GM18868 (cell line): Measurements from ENCODE around the gene TNFRSF21.

Experiments used
- ATAC-seq: cut with Tn5 transposase; IDR thresholded peaks from one replicate; pipeline ENCODE4 v1.9.1; 2021; ENCODE audit warnings: mild to moderate bottlenecking, moderate library complexity; ENCODE audit not compliant: unreplicated experiment

The TNFRSF21 gene

DNA sequence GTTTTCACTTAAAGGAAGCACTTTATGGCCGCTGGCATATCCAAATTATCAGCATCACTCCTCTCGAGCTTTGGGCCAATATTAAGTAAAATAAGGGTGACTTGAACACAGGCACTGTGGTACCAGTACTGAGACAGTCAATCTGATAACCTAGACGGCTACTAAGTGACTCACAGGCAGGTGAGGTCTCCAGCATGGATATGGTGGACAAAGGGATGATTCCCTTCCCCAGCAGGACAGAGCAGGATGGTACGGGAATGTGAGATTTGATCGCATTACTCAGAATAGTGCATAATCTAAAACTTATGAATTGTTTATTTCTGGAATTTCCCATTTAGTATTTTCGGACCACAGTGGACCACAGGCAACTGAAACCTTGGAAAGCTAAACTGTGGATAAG, 55.7 kb downstream of the TNFRSF21 start:
- ATAC-seq, result no peak

GRCh38 chr6:47253136-47253535, 56.6 kb downstream of the TNFRSF21 start:
- ATAC-seq, result no peak

DNA sequence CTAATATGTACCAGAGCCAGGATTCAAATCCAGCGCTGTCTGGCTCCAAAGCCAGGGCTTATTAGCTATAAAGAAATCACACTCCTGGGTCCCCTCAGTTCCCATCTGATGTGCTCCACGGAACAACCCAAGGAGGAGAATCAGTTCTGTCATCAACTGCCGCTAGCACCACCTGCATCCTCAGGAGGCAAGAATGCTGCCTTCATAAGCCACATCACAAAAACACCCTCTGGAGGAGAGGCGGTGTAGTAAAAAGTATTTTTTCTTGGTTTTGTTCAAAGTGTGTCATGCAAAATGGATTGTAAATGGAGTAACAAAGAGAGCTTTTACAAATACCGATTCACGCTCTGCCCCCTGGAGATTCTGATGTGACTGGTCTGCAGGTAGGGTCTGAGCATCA, 57.1 kb downstream of the TNFRSF21 start:
- no peak for ATAC-seq

GRCh38 chr6:47251396-47251795, 58.3 kb downstream of the TNFRSF21 start:
- ATAC-seq, result no peak

- ATAC-seq, result no peak
These were observed 59.4 kb downstream of the TNFRSF21 start for GRCh38 chr6:47250302-47250701.

- no peak for ATAC-seq
These were observed 61.3 kb downstream of the TNFRSF21 start for GRCh38 chr6:47248446-47248845.

DNA sequence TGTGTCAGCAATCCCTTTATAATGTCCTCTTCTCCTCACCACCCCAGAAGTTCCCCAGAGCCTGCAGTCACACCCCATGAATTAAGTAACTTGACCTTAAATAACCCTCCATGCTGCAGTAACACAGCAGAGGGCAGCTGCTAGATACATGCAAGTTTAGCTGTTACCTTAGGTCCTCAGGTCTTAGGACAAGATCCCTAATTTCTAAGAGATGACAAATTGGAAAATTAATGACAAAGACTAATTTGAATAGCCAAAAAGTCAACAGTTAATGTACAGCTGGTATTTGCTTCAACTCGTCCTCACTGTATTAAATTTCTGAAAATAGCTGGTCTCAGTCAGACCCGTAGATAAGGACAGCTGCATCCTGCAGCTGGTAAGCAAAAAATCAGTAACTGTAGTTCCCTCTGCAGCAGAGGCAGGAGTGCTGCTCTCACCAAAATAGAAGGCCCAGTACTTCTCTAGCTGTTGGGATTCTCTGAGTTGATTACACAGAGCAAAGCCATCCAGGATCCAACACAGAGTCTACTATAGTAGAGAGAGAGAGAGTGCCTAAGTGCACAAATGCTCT, 62.4 kb downstream of the TNFRSF21 start:
- ATAC-seq, result peak; percentile 23

DNA sequence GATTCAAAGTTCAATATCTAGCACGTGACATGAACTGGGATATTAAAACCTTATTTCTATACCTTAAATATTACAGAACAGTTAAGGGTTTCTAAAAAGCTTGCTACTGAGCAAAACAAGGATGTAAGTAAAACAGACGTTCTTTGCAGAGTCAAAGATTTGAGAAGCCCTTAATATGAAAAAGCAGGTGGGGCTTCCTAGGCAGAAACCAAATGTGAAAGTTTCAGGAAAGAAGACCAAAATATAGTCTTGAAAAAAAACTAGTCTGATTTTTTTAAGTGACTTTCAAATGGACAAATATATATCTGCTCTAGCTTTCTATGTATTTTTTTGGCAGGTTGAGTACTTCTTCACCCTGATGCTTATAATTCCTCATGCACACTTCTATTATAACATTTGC, 63.2 kb downstream of the TNFRSF21 start:
- ATAC-seq, result no peak

GRCh38 chr6:47245745-47246371, 63.8 kb downstream of the TNFRSF21 start:
- ATAC-seq, result no peak

- peak; percentile 98 for ATAC-seq
These were observed 67.0 kb downstream of the TNFRSF21 start for GRCh38 chr6:47242483-47243386.

DNA sequence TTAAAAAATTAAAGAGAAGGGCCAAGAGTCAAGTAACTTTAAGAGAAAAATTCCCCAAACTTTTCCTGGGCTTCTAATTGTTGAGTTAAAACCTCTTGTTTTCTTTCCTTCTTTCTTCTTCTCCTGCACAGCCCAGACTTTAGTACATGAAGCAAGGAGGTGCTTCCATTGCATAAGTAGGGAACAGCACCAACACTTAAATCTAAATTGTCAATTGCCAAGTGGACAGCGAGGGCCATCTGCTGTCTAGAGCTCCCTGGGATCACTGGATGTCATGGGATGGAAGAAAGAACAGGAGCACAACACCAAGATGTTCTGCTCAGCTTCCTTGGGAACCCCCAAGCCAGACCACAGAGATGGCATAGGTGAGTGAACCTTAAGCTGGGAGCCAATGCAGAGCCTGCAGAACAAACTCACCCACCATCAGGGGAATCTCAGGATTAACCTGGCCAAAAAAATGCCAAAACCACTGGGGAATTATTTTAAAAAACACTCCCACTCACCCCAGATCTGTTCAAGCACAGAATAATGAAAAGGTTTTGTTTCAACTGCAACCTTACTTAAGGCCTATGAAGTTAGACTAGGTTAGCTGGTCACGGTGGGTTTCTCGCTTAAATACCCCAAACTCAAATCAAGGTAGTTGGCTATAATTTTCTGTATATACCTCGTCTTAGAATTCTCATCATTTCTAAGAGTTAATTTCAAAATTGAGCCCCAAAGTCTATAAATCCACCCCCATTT, 67.8 kb downstream of the TNFRSF21 start:
- no peak for ATAC-seq

DNA sequence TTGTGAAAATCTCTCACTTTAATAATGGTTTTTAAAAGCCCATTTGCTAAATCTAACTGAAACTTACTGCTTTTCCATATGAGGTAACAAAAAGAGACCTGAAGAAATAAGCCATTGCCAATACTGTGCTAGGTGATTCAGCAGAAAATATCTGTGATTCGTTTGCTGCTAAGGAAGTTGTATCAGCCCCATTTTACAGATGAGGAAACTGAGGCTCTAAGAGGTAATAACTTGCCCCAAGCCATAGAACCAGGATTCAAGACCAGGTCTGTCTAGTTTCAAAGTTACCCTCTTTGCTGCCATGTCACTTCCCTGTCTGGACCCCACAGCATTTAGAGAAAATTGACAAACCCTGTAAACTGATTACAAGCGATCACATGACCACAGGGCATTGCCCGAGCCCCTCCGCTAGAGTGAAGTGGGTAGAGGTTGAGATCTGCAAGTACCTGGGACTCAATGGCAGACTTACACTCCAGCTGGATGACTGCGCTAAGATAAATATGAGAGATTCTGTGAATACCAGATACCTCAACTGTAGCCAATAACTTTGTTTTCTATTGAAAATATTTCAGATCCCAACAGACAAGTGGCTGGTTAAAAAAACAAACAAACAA, 69.3 kb downstream of the TNFRSF21 start:
- no peak for ATAC-seq

GRCh38 chr6:47239546-47239945, 70.2 kb downstream of the TNFRSF21 start:
- no peak for ATAC-seq

DNA sequence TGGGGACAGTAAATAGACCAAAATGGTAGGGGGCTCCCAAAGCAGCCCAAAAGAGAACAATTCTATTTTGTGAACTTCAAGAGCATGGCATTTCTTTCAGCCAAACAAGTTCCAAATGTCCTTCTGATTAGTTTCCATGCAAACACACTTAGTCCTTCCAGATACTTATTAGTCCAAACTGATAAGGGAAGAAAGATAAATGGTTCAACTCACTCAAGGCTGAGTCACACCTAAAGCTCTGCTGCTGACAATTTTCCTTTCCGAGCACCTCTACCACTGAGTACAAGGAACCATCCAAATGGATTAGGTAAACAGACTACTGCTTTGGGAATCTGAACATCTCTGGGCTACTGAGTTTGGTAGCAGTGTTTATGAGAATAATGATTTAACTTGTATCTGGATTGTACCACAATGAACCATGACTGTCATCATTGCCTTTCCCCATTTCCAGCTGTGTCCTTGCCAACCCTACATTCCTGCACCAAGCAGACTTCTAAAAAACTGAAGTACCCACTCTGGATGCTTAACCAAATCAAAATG, 71.2 kb downstream of the TNFRSF21 start:
- no peak for ATAC-seq

GRCh38 chr6:47237196-47237595, 72.5 kb downstream of the TNFRSF21 start:
- ATAC-seq, result no peak

DNA sequence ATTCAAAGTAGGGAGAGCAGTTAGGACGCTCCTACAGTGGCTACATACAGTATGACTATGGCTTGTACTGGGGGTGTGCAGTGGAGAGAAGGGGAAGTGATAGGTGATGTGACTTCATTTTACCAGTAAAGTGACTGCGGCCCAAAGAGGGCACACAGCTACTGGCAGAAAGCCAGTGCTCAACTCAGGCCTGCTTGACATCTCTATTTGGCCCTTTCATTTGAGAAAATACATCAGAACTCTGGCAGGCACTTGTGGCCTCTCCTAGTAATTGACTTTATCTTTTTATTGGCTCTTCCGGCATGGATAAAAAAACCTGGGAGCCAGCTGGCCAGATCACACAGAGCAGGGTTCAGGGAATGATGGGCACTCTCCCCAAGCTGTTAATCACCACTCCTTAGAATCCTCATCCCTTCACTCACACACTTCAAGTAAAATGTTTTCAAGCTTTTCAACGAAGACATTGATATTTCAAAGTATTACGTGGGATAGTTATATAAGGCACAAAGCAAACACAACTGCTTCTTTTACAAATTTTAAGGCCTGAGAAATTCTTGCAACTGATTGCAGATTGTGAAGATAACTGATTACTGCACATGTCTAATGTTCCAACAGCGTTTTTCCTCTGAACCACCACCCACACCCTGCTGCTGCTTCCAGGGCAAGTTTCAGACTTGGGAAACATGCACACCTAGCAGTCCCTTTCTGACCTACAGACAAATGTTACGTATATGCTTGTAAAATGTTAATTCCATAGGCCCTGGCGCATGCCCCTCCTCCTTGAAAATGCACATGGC, 73.5 kb downstream of the TNFRSF21 start:
- peak; percentile 93 for ATAC-seq

DNA sequence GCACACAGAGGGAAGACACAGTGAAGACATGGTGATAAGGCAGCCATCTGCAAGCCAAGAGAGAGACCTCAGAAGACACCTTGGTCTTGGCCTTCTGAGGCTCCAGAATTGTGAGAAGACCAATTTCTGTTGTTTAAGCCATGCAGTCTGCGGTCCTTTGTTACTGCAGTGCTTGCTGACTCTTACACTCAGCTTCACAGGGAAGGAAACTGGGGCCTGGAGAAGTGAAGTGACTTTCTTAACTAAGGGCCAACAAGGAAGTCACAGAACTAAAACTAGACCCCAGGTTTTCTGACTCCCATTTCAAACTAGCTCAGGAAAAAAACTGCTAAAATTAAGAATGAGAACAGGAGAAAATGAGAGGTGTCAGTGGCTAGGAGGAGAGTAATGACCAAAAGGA, 74.3 kb downstream of the TNFRSF21 start:
- ATAC-seq, result no peak

DNA sequence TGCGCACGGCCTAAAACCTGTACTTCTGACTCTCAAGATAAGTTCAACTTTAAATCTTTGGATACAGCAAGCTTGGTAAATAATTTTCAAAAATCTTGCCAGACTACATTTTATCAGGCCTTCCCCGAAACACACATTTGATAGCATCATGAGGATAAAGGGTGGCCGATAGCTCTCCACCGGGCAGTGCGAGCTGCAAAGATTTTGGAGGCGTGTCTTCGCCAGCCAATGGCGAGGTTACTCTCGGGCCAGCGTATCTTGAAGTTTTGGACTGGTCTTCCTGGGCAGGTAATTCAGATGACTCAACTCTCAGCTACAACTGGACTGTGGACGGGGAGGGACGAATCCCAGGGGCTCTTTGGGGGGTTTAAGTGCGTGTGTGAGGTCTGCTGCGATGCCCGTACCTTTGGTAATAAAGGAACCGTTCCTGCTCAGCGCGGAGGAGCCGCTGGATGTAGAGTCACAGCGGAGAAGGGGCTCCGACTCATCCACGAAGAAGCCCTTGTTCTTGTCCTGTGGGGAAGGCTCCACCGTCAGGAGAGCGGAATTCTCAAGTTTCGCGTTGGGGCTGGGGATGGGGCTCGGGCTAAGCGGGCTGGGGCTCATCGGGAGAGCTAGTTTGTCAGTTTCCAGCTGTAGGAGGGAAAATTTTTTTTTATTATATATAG, 75.3 kb downstream of the TNFRSF21 start:
- ATAC-seq, result no peak

DNA sequence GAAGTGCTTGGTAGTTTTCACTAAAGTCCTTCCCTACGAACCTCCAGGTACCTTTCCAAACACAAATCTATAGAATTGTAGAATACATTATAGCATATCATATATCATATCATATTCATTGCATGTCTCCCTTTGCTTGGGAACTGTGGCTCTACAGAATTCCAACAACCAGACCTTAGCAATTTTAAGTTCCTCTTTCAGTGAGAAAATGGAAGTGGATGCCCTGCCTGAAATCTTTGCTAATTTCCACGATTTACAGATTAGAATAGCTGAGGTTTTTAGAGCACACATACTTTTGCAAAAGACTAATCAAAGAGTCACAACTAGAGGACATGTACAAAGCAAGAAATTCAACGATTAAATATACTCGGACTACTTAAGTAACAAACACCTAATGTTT, 78.6 kb downstream of the TNFRSF21 start:
- no peak for ATAC-seq
